ELR (cell line): ENCODE measurements around the gene SETD1A.

ENCODE experiments used
- DNase-seq: peaks from one replicate; pipeline ENCODE4 v3.0.0-alpha.2; 2015; ENCODE audit warnings: low read depth

Gene SETD1A

GRCh38 chr16:30982548-30983288 lies 25.2 kb downstream of the SETD1A start:
- DNase-seq: no peak

GRCh38 chr16:30983289-30983889 lies 25.8 kb downstream of the SETD1A start:
- DNase-seq: peak; percentile 36

GRCh38 chr16:30983898-30984610 lies 26.5 kb downstream of the SETD1A start:
- no peak for DNase-seq

GRCh38 chr16:30984669-30985400 lies 27.3 kb downstream of the SETD1A start, which contains the start of gene HSD3B7:
Gene HSD3B7, plus strand, starts transcription at chr16:30985207. Its CDS starts 452 bp downstream, at chr16:30985659.
- peak; percentile 86 for DNase-seq

- peak; percentile 53 for DNase-seq
These were observed 28.0 kb downstream of the SETD1A start for GRCh38 chr16:30985401-30986128.

- no peak for DNase-seq
These were observed 28.8 kb downstream of the SETD1A start for GRCh38 chr16:30986129-30986991.

- no peak for DNase-seq
These were observed 30.1 kb downstream of the SETD1A start for GRCh38 chr16:30987581-30988190.

GRCh38 chr16:30989469-30990047 lies 32.0 kb downstream of the SETD1A start:
- no peak for DNase-seq

GRCh38 chr16:30990105-30990504 lies 32.6 kb downstream of the SETD1A start:
- DNase-seq: no peak

GRCh38 chr16:30991052-30991451 lies 33.5 kb downstream of the SETD1A start:
- no peak for DNase-seq

- no peak for DNase-seq
These were observed 34.8 kb downstream of the SETD1A start for GRCh38 chr16:30992276-30992780.

GRCh38 chr16:30992931-30993816 lies 35.6 kb downstream of the SETD1A start:
- DNase-seq: no peak

GRCh38 chr16:30995927-30996323 lies 38.4 kb downstream of the SETD1A start:
- no peak for DNase-seq

GRCh38 chr16:30996324-30996984 lies 38.9 kb downstream of the SETD1A start:
- no peak for DNase-seq

- DNase-seq: peak; percentile 87
These were observed 39.6 kb downstream of the SETD1A start for GRCh38 chr16:30996985-30997724.

GRCh38 chr16:30997725-30998711 lies 40.5 kb downstream of the SETD1A start:
- peak; percentile 97 for DNase-seq
